HG03457 (cell line): ENCODE results near the gene CDKN2A.

Experiments
- ATAC-seq: cut with Tn5 transposase; IDR thresholded peaks from one replicate; pipeline ENCODE4 v1.9.1; 2021; ENCODE audit warnings: moderate number of reproducible peaks; ENCODE audit not compliant: unreplicated experiment

The CDKN2A gene

GRCh38 chr9:21993893-21994555 is at the start of gene CDKN2A:
CDKN2A (minus strand) TSS chr9:21994392.
- ATAC-seq, result peak; percentile 34

- no peak for ATAC-seq
Observed at GRCh38 chr9:22043928-22044327, 49.7 kb upstream of the CDKN2A start.

GRCh38 chr9:22041775-22042174 is 47.6 kb upstream of the CDKN2A start:
- no peak for ATAC-seq

GRCh38 chr9:22041344-22041743 is 47.2 kb upstream of the CDKN2A start:
- ATAC-seq, result no peak

- no peak for ATAC-seq
Observed at GRCh38 chr9:22040760-22041159, 46.6 kb upstream of the CDKN2A start.

- ATAC-seq, result no peak
Observed at GRCh38 chr9:22039258-22039657, 45.1 kb upstream of the CDKN2A start.

- ATAC-seq, result peak; percentile 62
Observed at GRCh38 chr9:22037954-22038690, 43.9 kb upstream of the CDKN2A start.

GRCh38 chr9:22036866-22037626 is 42.9 kb upstream of the CDKN2A start:
- ATAC-seq, result no peak

GRCh38 chr9:22035591-22036011 is 41.4 kb upstream of the CDKN2A start:
- no peak for ATAC-seq

- ATAC-seq, result no peak
Observed at GRCh38 chr9:22033012-22033630, 38.9 kb upstream of the CDKN2A start.

GRCh38 chr9:22031655-22032411 is 37.6 kb upstream of the CDKN2A start:
- no peak for ATAC-seq

- ATAC-seq, result peak; percentile 79
Observed at GRCh38 chr9:22030101-22030598, 36.0 kb upstream of the CDKN2A start.

GRCh38 chr9:22029231-22029630 is 35.0 kb upstream of the CDKN2A start:
- no peak for ATAC-seq

GRCh38 chr9:22028394-22028793 is 34.2 kb upstream of the CDKN2A start:
- no peak for ATAC-seq

- ATAC-seq, result no peak
Observed at GRCh38 chr9:22026696-22027095, 32.5 kb upstream of the CDKN2A start.

GRCh38 chr9:22022396-22022795 is 28.2 kb upstream of the CDKN2A start:
- no peak for ATAC-seq

- ATAC-seq, result no peak
Observed at GRCh38 chr9:22010866-22011625, 16.9 kb upstream of the CDKN2A start.

- peak; percentile 28 for ATAC-seq
Observed at GRCh38 chr9:22009506-22009867, 15.3 kb upstream of the CDKN2A start.

- peak; percentile 90 for ATAC-seq
Observed at GRCh38 chr9:22008717-22009505, 14.7 kb upstream of the CDKN2A start, which contains the start of gene CDKN2B. CDKN2B (minus strand) TSS chr9:22009305; CDS start chr9:22008953, 352 bp downstream.
